NT2/D1 (cell line): ENCODE results near the gene ARSB.

Experiments
- DNase-seq: peaks from one replicate; pipeline ENCODE4 v3.0.0-alpha.2; 2011; ENCODE audit warnings: low read depth, low spot score
- H3K27me3 ChIP-seq: 2 replicates; pipeline ENCODE4 v1.6.0; 2011; ENCODE audit warnings: mild to moderate bottlenecking; ENCODE audit not compliant: insufficient read length, insufficient read depth
- H3K36me3 ChIP-seq: 2 replicates; pipeline ENCODE4 v1.6.1; 2011; ENCODE audit warnings: mild to moderate bottlenecking, low read length, mixed read lengths; ENCODE audit not compliant: insufficient read depth, insufficient read length
- H3K4me1 ChIP-seq: 2 replicates; pipeline ENCODE4 v1.5.1; 2011; ENCODE audit not compliant: insufficient read depth, insufficient read length
- H3K4me3 ChIP-seq: 2 replicates; pipeline ENCODE4 v1.5.1; 2011; ENCODE audit warnings: low read depth; ENCODE audit not compliant: insufficient read length
- H3K9ac ChIP-seq: 2 replicates; pipeline ENCODE4 v1.6.0; 2011; ENCODE audit warnings: low read depth; ENCODE audit not compliant: insufficient read length
- H3K9me3 ChIP-seq: 2 replicates; pipeline ENCODE4 v1.5.1; 2011; ENCODE audit warnings: mild to moderate bottlenecking, low read length; ENCODE audit not compliant: insufficient read depth
- SUZ12 ChIP-seq: IDR thresholded peaks from 2 replicates; pipeline ENCODE4 v1.6.1; 2011; ENCODE audit not compliant: insufficient read length, insufficient read depth; ENCODE audit errors: extremely low read depth
- YY1 ChIP-seq: IDR thresholded peaks from 2 replicates; pipeline ENCODE4 v1.6.1; 2011; ENCODE audit not compliant: insufficient read length, insufficient read depth
- ZNF274 ChIP-seq: IDR thresholded peaks from 2 replicates; pipeline ENCODE4 v1.6.1; 2011; ENCODE audit warnings: mild to moderate bottlenecking, low read depth, low read length

ARSB gene

DNA sequence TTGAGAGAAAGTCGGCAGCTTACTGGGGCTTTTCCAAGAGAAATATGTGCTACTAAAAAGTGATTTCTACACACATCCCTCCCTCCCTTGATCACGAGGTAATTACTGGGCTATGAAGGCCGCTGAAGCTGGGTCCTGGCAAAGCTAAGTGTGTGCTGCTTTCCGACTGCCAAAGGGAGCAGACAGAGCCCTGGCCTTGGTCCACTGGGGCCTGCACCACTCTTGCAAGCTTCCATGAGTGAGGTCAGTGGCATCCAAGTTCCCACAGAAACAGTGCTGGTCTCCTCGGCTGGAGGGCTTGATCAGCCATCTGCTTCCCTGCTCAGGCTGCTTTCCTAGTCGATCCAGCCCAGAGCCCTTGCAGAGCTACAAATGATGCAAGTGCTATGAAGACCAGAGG is 181.8 kb downstream of the ARSB start:
- no peak overlapping the region for H3K9ac ChIP-seq
- no peak for DNase-seq
- no peaks in the 10 kb centered on the region for H3K27me3 ChIP-seq
- H3K4me3 ChIP-seq, result no peak overlapping the region
- no peaks in the 10 kb centered on the region for H3K36me3 ChIP-seq
- peaks cover 3% of the 10 kb centered on the region; the same call in 1 of the 2 replicates for H3K9me3 ChIP-seq
- H3K4me1 ChIP-seq, result no peaks in the 10 kb centered on the region
- no peak for TF ChIP-seq ZNF274
- TF ChIP-seq SUZ12, result no peak
- TF ChIP-seq YY1, result no peak

DNA sequence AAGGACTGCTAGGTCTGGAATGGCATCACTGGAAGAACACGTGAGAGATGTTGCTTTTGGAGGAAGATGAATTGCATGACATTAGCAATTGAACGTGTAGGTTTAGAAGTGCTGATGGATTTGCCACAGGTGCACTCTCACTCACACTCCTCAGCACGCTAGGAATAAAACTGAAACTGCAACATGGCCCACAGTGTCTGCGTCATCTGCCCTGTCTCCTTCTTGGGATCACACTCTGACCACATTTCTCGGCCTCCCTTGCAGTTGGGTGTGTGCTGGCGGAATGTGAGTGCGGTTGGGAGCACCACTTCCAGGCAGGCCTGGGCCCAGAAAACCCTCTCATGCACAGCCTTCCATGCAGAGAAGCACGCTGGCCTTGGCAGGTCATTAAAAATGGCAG is 183.7 kb downstream of the ARSB start:
- H3K36me3 ChIP-seq, result no peaks in the 10 kb centered on the region
- no peak for DNase-seq
- TF ChIP-seq YY1, result no peak
- TF ChIP-seq ZNF274, result no peak
- TF ChIP-seq SUZ12, result no peak
- H3K4me3 ChIP-seq, result no peak overlapping the region
- no peaks in the 10 kb centered on the region for H3K4me1 ChIP-seq
- H3K27me3 ChIP-seq, result no peaks in the 10 kb centered on the region
- H3K9me3 ChIP-seq, result peaks cover 3% of the 10 kb centered on the region; the same call in 1 of the 2 replicates
- H3K9ac ChIP-seq, result no peak overlapping the region

DNA sequence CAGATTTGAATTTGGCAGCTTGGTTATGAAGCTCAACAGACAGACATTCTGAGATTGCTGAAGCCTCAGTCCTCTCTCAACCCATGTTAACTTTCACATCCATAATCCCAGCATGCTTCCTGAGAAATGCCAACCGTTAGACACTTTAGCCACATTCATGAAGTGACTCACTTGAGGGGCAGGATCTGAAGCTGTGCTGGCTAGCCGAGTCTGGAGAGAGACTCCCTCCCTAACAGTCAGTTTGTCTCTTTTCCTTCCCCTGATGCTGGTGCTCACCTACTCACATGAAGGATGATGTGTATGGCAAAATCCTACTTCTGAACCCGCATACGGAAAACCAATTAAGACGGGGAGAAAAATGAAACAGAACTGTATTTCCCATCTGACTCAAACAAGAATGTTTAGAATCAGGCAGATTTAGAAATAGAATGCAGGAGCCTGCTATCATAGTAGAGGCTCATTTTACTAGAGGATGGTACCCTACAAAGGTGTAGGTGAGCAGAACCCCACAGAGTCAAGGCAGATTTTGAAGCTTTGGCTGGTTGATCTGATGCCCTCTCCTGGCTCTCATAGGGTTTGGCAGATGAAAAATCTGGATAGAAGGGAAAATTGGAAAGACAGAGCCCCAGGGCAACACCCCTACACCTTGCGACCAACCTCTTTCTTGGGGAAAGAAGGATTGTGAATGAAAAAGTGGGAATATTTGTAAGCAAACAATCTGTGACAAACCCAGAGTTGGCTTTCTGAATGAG is 185.7 kb downstream of the ARSB start:
- Histone ChIP-seq H3K9ac (no peak overlapping the region), H3K4me3 (no peak overlapping the region), H3K36me3 (no peaks in the 10 kb centered on the region), H3K9me3 (peaks cover 3% of the 10 kb centered on the region; the same call in 1 of the 2 replicates), H3K4me1 (no peaks in the 10 kb centered on the region), H3K27me3 (no peaks in the 10 kb centered on the region)
- DNase-seq, result no peak
- TF ChIP-seq ZNF274, result no peak
- no peak for TF ChIP-seq YY1
- TF ChIP-seq SUZ12, result no peak

GRCh38 chr5:78798673-78799029 is 186.5 kb downstream of the ARSB start:
- H3K36me3 ChIP-seq, result no peaks in the 10 kb centered on the region
- no peaks in the 10 kb centered on the region for H3K27me3 ChIP-seq
- no peak overlapping the region for H3K9ac ChIP-seq
- H3K4me1 ChIP-seq, result no peaks in the 10 kb centered on the region
- no peak for DNase-seq
- H3K9me3 ChIP-seq, result peaks cover 3% of the 10 kb centered on the region; the same call in 1 of the 2 replicates
- TF ChIP-seq YY1 (no peak), ZNF274 (no peak), SUZ12 (no peak)
- no peak overlapping the region for H3K4me3 ChIP-seq

DNA sequence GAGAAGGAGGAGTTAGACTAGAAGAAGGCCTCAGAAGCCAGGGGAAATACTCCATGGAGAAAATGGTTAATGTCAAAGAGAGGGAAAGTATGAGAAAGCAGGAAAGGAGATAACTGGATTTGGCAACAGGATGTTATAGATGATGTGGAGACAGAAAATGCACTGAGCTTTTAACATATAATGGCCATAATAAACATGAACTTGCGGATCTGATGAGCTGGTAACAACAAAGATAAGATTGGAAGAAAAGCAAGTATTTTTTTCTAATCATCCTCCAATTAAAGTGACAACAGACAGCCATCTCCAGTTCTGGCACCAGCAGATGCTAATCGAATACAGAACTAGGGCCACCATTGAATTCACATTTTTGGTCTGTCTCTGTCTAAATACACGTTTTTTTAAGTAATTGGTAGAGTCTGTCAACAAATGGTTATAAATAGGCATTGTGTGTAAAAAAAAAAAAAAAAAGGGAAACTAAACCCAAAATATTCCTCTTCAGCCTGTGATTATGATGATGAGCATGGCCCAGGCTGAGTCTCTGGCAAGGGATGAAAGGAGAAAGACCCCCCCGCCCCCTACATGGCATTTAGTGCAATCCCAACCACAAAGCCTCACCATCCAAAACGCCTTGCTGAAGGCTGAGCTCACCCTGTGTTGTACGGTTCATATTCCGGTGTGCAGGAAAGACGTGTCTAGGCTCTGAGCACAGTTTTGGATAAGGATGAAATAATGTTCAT is 187.0 kb downstream of the ARSB start:
- peaks cover 3% of the 10 kb centered on the region; the same call in 1 of the 2 replicates for H3K9me3 ChIP-seq
- no peaks in the 10 kb centered on the region for H3K27me3 ChIP-seq
- no peaks in the 10 kb centered on the region for H3K4me1 ChIP-seq
- H3K36me3 ChIP-seq, result no peaks in the 10 kb centered on the region
- H3K9ac ChIP-seq, result no peak overlapping the region
- H3K4me3 ChIP-seq, result no peak overlapping the region
- TF ChIP-seq SUZ12, result no peak
- TF ChIP-seq ZNF274, result no peak
- TF ChIP-seq YY1, result no peak
- no peak for DNase-seq

GRCh38 chr5:78795757-78796156 is 189.4 kb downstream of the ARSB start:
- TF ChIP-seq YY1, result no peak
- no peak for TF ChIP-seq SUZ12
- TF ChIP-seq ZNF274, result no peak
- Histone ChIP-seq H3K4me1 (no peaks in the 10 kb centered on the region), H3K4me3 (no peak overlapping the region), H3K9me3 (no peaks in the 10 kb centered on the region), H3K27me3 (no peaks in the 10 kb centered on the region), H3K9ac (no peak overlapping the region), H3K36me3 (no peaks in the 10 kb centered on the region)
- no peak for DNase-seq

- Histone ChIP-seq H3K36me3 (no peaks in the 10 kb centered on the region), H3K4me1 (no peaks in the 10 kb centered on the region), H3K9me3 (no peaks in the 10 kb centered on the region), H3K9ac (no peak overlapping the region), H3K4me3 (no peak overlapping the region), H3K27me3 (no peaks in the 10 kb centered on the region)
- DNase-seq, result no peak
- TF ChIP-seq YY1 (no peak), ZNF274 (no peak), SUZ12 (no peak)
Observed at GRCh38 chr5:78794693-78795215, 190.4 kb downstream of the ARSB start.
